NCI-H2029 treated with DMSO at 0.1 percent for 48 hours (cell line): ENCODE results near the gene KCNQ5.
"Not testable (repeated sequence)": the region's sequence is repeated elsewhere in the genome, so short reads cannot be mapped to it uniquely, and the experiment has no call there.

ENCODE experiments used
- DNase-seq: peaks from one replicate; lab custom pipeline; 2025; lab: John Stamatoyannopoulos, UW

KCNQ5 gene

DNA sequence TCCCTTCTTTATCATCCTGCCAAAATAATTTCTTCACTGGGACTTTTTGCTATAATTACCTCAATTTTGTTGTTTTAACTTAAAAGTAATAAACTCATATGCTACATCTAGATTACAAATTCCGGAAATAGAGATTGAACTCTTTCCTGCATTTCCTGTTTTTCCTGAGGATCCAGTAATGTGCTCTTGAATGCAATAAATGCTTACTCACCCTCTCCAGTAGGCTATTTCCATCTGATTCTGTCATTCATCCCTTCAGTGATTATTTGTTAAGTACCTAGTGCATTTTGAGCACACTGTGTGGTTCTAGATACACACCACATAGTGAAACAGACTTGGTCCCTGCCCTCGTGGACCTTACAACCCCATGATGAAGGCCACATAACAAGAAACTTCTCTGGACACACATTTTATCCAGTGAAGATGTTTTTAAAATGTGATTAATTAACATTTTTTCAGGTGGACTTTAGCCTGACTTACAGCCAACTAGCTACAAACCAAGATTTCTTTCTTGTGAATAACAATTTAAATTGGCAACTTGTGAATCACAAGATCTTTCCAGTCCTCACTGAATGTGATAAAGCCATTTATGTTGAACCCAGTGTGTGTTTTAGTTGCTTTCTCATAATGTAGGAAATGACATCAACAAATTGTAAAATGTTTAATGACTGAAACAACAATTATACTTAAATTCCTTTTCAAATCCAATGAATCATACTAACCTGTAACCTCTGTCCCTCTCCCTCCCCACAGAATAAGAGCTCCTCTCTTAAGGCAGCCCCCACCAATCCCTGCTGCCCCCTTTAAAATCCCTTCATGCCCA is 331.2 kb downstream of the KCNQ5 start:
- DNase-seq = peak; percentile 33

- no peak for DNase-seq
Measured at GRCh38 chr6:72953971-72954381, 332.1 kb downstream of the KCNQ5 start.

GRCh38 chr6:72954716-72955115 is 332.9 kb downstream of the KCNQ5 start:
- DNase-seq = no peak

- DNase-seq = no peak
Measured at GRCh38 chr6:72955666-72956065, 333.8 kb downstream of the KCNQ5 start.

- no peak for DNase-seq
Measured at GRCh38 chr6:72956272-72956671, 334.4 kb downstream of the KCNQ5 start.

DNA sequence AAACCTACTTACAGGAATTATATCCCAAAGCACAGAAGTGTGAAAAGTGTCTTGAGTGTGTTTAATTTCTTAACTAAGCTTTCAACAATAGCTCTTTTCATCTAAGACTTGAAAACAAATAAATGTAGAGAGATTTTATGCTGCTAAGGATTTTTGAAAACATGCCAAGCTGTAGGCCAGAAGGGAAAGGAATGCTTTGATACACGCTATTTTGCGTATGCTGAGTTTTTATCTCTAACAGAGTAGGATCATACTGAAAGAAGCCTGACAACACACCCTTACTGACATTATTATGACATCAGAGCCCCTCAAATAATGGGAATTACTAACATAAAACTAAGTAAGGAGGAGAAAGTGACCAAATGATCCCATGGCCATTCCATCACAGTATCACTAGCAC is 338.0 kb downstream of the KCNQ5 start:
- DNase-seq = no peak

GRCh38 chr6:72963946-72964345 is 342.1 kb downstream of the KCNQ5 start:
- no peak for DNase-seq

DNA sequence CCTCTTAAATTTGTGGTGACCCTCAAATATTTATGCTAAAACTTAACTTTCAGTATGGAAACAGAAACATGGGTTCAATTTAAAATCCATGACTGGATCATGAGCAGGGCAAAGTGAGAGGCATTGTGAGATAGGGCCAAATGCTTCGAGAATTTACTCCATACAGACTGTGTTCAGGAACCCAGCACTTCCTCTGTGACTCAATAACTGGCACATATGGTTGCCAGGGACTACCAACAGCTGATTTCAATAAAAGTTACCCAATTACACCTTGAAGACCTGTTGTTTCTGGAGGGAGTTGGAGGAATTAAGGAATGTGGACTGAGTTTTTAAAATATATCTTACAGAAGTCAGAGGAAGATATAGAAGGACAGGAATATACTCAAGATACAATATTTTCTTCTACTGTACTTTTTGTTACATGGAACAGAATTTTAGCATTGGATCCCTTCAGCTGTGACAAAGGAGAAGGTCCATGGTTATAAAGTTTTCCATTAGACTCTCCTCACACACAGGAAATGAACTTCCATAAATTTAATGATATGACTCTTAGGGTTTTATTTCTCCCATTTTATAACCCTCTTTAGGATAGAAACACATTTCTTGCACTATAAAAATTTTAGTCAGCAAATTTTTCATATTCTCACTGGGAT is 344.9 kb downstream of the KCNQ5 start:
- no peak for DNase-seq

- no peak for DNase-seq
Measured at GRCh38 chr6:72967329-72967728, 345.5 kb downstream of the KCNQ5 start.

DNA sequence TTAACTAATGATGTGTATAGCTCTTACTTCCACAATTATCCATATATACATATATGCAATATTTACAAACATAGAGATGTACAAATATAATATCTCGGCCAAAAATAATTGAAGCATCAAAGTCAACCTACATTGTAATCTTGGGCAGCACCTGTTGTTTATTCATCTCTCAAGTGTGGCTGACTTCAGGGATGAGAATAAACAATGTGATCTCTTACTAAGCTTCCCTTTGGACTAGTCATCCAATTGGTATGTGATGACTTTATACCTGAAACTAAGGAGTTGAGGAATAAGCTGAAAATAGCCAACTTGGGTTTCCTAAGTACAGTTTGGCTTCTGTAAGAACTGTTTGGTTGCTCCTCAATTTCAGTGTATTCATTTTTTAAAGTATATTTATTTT is 346.8 kb downstream of the KCNQ5 start:
- peak; percentile 66 for DNase-seq

GRCh38 chr6:72969666-72970065 is 347.8 kb downstream of the KCNQ5 start:
- peak; percentile 57 for DNase-seq

DNA sequence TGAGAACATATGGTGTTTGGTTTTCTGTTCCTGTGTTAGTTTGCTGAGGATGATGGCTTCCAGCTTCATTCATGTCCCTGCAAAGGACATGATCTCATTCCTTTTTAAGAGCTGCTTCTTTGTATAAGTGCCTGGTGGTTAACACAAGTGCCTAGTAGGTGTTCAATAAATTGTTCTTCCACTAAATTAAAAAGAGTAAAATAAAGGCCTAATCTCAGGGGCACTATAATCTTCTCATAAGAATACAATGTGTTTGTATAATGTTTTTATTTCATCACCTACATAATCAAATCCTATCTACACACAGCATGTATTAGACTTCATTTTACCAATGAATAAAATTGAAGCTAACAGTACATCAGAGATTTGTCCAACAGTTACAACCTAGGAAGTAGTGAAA is 350.7 kb downstream of the KCNQ5 start:
- peak; percentile 83 for DNase-seq

DNA sequence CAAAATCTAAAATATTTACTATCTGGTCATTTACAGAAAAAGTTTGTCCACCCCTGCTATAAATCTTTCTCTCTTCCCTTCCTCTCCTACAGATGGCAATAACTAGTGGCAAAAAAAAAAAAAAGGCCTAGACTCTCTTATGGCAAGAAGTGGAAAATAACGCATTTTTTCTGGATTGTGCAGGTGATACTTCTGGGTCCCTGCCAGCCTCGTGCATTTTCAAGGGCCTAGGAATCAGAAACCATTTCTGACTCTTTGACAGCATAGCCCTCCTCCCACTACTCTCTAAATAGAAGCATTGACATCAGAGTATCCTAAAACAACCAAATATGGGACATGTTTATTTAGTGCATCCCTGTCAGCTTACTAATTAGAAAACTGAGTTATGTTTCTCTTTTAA is 352.4 kb downstream of the KCNQ5 start:
- DNase-seq = peak; percentile 93

GRCh38 chr6:72975352-72975752 is 353.5 kb downstream of the KCNQ5 start:
- peak; percentile 30 for DNase-seq

GRCh38 chr6:72976484-72976883 is 354.6 kb downstream of the KCNQ5 start:
- no peak for DNase-seq

DNA sequence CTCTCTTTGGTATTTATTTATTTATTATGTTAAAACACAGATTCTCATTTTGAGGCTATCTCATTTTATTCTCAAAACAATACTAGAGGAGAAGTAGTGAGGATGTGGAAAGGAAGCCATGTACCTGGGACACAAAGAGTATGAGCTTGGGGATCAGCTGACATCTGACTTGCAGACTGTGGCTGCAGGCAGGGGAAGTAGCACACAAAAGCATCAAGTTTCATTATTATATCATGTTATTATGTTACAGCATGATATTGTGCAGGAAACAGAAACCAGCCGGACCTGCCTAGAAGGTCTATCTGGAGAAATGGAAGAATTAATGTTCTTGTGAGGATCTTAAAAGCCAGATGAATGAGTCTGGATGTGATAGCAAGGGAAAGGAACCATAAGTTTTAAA is 355.2 kb downstream of the KCNQ5 start:
- DNase-seq = peak; percentile 57

GRCh38 chr6:72978808-72979207 is 356.9 kb downstream of the KCNQ5 start:
- not testable (repeated sequence) for DNase-seq

GRCh38 chr6:72984189-72984831 is 362.4 kb downstream of the KCNQ5 start:
- not testable (repeated sequence) for DNase-seq

GRCh38 chr6:72984981-72985665 is 363.3 kb downstream of the KCNQ5 start:
- no peak for DNase-seq

- DNase-seq = no peak
Measured at GRCh38 chr6:72987301-72987700, 365.4 kb downstream of the KCNQ5 start.

- no peak for DNase-seq
Measured at GRCh38 chr6:72999995-73000394, 378.1 kb downstream of the KCNQ5 start.

GRCh38 chr6:73000460-73000859 is 378.6 kb downstream of the KCNQ5 start:
- DNase-seq = no peak
